T-helper 22 cell (primary cell): ENCODE data around the gene DXO.
A peak's percentile ranks its signal among the peaks of the same experiment; 100 is the strongest.
"Not testable (repeated sequence)": the region's sequence is repeated elsewhere in the genome, so short reads cannot be mapped to it uniquely, and the experiment has no call there.

ENCODE experiments used
- DNase-seq: peaks from one replicate; pipeline ENCODE4 v3.0.0-alpha.2; 2020; ENCODE audit warnings: low read depth

DXO gene

GRCh38 chr6:31958741-31959739, 12.9 kb downstream of the DXO start, which contains the start of the genes NELFE and SKIC2:
Gene NELFE (minus strand): TSS chr6:31958971. CDS start chr6:31958446, 525 bp downstream.
Gene SKIC2 (plus strand): TSS chr6:31959175. CDS start chr6:31959193, 18 bp downstream.
- peak; percentile 96 for DNase-seq

GRCh38 chr6:31958412-31958740, 13.6 kb downstream of the DXO start:
- no peak for DNase-seq

DNA sequence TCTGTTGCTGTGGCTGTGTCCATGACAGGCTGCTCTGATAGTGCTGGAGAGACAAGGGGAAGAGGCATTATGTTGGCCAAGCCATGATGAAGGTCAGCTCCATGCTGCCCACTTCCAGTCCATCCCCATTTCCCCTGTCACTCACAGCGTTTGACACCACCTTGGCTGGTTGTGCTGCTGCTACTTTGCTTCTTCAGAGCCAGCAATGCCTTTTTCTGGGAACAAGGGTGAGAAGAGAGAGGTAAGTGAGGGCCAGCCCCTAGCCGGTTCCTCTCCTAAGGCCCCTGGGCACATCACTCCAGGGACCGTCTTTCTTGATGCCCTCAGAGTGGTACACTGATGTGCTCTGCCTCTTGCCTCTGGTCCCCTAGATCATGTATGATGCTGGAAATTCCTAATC, 15.1 kb downstream of the DXO start:
- DNase-seq, result no peak

- DNase-seq, result no peak
Observed at GRCh38 chr6:31954511-31954910, 17.4 kb downstream of the DXO start.

- no peak for DNase-seq
Observed at GRCh38 chr6:31952890-31953289, 19.0 kb downstream of the DXO start.

DNA sequence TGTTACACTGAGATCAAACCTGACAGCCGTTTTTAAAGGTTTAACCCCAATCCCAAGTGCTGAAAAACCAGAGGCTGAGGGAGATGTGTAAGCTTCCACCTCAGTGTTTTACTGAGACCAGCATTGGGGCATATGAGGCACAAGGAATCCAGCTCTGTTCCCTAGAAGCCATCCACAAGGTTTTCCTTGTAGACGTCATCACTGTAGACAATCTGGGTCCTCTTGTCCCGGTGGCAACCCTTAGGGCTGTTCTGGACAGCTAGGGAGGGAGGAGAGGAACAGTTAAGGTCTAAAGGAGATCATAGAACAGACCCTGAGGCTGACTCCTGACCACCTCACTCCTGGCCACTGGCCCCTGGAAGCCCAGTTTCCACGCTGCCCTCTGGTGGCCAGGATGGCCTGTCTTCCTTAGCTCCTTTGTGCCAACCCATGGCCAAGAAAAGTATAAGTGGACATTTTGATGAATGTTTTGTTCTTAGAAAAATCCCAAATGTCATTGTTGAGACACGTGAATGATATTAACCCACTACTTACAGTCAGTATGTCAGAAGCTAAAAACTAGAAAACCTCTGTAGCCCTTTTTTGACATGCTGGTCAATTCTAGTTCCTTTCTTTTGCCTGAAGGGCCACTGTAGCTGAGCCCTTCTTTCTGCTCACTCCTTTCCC, 19.7 kb downstream of the DXO start:
- DNase-seq, result no peak

GRCh38 chr6:31949926-31950548, 21.9 kb downstream of the DXO start:
- no peak for DNase-seq

- DNase-seq, result no peak
Observed at GRCh38 chr6:31948753-31949413, 23.1 kb downstream of the DXO start.

GRCh38 chr6:31948306-31948705, 23.6 kb downstream of the DXO start:
- no peak for DNase-seq

GRCh38 chr6:31947864-31948263, 24.1 kb downstream of the DXO start:
- no peak for DNase-seq

DNA sequence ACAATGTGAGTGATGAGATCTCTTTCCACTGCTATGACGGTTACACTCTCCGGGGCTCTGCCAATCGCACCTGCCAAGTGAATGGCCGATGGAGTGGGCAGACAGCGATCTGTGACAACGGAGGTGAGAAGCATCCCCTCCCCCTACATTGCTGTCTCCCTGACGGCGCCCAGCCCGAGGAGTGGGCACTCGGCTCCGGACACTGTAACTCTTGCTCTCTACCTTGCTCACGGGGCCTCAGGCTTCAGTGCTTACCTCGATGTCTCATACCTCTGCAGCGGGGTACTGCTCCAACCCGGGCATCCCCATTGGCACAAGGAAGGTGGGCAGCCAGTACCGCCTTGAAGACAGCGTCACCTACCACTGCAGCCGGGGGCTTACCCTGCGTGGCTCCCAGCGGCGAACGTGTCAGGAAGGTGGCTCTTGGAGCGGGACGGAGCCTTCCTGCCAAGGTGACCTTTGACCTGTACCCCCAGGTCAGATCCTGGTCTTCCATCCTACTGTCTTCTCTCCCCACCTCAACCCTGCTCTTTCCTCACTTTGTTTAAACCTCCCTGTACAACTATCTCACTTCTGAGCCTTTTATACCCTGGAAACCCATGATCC, 24.8 kb downstream of the DXO start:
- DNase-seq, result no peak

DNA sequence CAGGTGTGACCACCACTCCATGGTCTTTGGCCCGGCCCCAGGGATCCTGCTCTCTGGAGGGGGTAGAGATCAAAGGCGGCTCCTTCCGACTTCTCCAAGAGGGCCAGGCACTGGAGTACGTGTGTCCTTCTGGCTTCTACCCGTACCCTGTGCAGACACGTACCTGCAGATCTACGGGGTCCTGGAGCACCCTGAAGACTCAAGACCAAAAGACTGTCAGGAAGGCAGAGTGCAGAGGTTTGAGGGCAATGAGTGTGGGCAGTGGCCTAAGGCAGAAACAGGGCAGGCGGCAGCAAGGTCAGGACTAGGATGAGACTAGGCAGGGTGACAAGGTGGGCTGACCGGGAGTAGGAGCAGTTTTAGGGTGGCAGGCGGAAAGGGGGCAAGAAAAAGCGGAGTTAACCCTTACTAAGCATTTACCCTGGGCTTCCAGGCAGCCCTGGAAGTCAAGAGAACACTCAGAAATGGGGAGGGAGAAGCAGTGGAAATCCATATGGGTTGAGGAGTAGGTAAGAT, 25.5 kb downstream of the DXO start:
- no peak for DNase-seq

DNA sequence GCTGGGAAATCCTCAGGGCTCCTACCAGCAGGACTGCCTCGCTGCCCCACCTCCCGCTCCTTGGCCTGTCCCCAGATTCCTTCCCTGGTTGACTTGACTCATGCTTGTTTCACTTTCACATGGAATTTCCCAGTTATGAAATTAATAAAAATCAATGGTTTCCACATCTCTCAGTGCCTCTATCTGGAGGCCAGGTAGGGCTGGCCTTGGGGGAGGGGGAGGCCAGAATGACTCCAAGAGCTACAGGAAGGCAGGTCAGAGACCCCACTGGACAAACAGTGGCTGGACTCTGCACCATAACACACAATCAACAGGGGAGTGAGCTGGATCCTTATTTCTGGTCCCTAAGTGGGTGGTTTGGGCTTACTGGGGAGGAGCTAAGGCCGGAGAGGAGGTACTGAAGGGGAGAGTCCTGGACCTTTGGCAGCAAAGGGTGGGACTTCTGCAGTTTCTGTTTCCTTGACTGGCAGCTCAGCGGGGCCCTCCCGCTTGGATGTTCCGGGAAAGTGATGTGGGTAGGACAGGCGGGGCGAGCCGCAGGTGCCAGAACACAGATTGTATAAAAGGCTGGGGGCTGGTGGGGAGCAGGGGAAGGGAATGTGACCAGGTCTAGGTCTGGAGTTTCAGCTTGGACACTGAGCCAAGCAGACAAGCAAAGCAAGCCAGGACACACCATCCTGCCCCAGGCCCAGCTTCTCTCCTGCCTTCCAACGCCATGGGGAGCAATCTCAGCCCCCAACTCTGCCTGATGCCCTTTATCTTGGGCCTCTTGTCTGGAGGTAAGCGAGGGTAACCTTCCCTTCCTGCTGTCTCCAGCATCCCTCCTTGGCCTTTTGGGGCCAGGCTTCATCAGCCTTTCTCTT, 26.2 kb downstream of the DXO start, which contains the start of gene CFB:
Gene CFB, plus strand, starts transcription at position 589 of the 863 bp plus-strand sequence. Its CDS starts 127 bp downstream, at position 716.
- DNase-seq, result no peak

- no peak for DNase-seq
Observed at GRCh38 chr6:31945154-31945506, 26.8 kb downstream of the DXO start.

DNA sequence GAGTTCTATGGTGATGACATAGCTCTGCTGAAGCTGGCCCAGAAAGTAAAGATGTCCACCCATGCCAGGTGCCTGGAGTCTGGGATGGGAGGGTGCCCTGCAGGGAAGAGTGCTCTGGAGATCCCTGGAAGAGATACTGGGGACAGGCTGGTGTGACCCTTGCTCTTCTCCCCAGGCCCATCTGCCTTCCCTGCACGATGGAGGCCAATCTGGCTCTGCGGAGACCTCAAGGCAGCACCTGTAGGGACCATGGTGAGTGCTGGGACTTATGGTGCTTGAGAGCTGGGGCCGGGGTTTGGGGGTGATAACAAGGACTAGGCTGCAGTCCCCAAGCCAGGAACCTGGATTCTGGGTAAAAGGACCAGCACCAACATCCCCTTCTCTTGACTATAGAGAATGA, 28.2 kb downstream of the DXO start:
- DNase-seq, result no peak

GRCh38 chr6:31940256-31940664, 31.7 kb downstream of the DXO start:
- no peak for DNase-seq

DNA sequence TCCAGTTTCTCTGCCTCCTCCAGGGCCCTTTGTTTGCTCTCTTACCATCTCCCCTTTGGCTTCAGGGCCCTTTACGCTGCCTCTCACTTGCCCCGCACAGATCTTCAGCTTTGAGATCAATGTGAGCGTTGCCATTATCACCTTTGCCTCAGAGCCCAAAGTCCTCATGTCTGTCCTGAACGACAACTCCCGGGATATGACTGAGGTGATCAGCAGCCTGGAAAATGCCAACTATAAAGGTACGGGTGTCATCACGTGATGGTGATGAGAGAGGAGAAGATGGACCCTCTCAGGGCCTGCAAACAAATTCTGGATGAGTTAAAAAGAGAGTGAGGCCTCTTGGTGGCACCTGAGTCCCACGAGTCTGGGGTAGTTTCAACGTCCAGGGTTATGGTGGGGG, 36.1 kb downstream of the DXO start:
- DNase-seq, result no peak

DNA sequence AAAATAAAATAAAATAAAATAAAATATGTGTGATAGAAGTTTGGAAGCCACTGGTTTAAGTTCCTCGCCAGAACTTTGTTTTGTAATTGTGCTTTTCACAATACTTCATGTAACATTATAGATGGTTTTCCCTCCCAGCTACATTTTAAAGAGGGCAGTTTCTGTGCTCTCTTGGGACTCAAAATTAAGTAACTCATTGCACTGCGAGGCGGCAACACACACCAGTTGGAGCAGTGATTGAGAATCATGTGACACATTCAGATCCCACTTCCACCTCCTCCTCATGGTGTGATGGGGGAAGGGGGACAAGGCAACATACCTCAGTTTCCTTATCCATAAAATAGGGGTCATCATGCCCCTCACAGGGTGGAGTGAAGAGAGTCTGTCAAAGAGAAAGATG, 36.9 kb downstream of the DXO start:
- no peak for DNase-seq

DNA sequence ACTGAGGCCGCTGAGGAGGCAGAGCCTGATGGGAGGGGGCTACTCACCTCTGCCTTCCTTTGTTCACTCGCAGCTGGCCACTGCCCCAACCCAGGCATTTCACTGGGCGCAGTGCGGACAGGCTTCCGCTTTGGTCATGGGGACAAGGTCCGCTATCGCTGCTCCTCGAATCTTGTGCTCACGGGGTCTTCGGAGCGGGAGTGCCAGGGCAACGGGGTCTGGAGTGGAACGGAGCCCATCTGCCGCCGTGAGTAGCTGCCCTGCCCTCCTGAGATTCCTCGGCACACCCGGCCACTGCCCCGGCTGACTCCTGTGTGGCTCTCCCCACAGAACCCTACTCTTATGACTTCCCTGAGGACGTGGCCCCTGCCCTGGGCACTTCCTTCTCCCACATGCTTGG, 38.4 kb downstream of the DXO start:
- DNase-seq, result no peak

DNA sequence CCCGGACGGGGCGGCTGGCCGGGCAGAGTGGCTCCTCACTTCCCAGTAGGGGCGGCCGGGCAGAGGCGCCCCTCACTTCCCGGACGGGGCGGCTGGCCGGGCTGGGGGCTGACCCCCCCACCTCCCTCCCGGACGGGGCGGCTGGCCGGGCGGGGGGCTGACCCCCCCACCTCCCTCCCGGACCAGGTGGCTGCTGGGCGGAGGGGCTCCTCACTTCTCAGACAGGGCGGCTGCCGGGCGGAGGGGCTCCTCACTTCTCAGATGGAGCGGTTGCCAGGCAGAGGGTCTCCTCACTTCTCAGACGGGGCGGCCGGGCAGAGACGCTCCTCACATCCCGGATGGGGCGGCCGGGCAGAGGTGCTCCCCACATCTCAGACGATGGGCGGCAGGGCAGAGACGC, 39.8 kb downstream of the DXO start:
- DNase-seq, result not testable (repeated sequence)

DNA sequence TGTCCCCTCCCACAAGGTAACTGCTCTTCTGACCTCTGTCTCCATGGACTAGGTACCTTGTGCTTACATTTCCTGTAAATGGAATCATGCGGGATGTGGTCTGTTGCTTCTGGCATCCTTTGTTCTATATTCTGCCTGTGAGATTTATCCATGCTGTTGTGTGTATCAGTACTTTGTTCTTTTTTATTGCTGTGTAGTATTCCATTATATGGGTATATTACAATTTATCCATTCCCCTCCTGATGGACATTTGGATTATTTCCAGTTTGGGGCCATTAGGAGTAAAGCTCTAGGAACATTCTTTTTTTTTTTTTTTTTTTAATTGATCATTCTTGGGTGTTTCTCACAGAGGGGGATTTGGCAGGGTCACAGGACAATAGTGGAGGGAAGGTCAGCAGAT, 41.0 kb downstream of the DXO start:
- no peak for DNase-seq
